KMS-11 (cell line): Measurements from ENCODE around the gene LINC00632.

ENCODE experiments used
- H2AFZ ChIP-seq: fragments of 200-600 bp; sonication (generic); 2 replicates; pipeline ENCODE4 v1.6.1; 2016; ENCODE audit warnings: antibody characterized with exemption, mixed run types, low read depth
- H3K27ac ChIP-seq: fragments of 200-600 bp; sonication (generic); 2 replicates; pipeline ENCODE4 v1.6.1; 2016; ENCODE audit warnings: mild to moderate bottlenecking, mixed run types
- H3K27me3 ChIP-seq: fragments of 200-600 bp; sonication (generic); 2 replicates; pipeline ENCODE4 v1.6.1; 2017; ENCODE audit warnings: mild to moderate bottlenecking, low read depth, mixed run types, moderate library complexity; ENCODE audit not compliant: insufficient read depth
- H3K36me3 ChIP-seq: fragments of 200-600 bp; sonication (generic); 2 replicates; pipeline ENCODE4 v1.6.1; 2017; ENCODE audit warnings: mild to moderate bottlenecking, mixed run types; ENCODE audit not compliant: insufficient read depth
- H3K4me1 ChIP-seq: fragments of 200-600 bp; sonication (generic); 2 replicates; pipeline ENCODE4 v1.6.1; 2016; ENCODE audit warnings: mild to moderate bottlenecking, low read depth, mixed run types; ENCODE audit not compliant: poor library complexity, severe bottlenecking
- H3K4me2 ChIP-seq: fragments of 200-600 bp; sonication (generic); 2 replicates; pipeline ENCODE4 v1.7.0; 2016; ENCODE audit warnings: mild to moderate bottlenecking, mixed run types
- H3K4me3 ChIP-seq: fragments of 200-600 bp; sonication (generic); IDR thresholded peaks from 2 replicates; pipeline ENCODE4 v1.6.1; 2017; ENCODE audit warnings: low read depth, low read length, mixed read lengths; ENCODE audit not compliant: insufficient read depth
- H3K79me2 ChIP-seq: fragments of 200-600 bp; sonication (generic); 2 replicates; pipeline ENCODE4 v1.6.1; 2016; ENCODE audit warnings: low read depth, mixed run types; ENCODE audit not compliant: insufficient read depth
- H3K9ac ChIP-seq: fragments of 200-600 bp; sonication (generic); 2 replicates; pipeline ENCODE4 v1.6.1; 2016; ENCODE audit warnings: mild to moderate bottlenecking, mixed run types
- H4K20me1 ChIP-seq: fragments of 200-600 bp; sonication (generic); 2 replicates; pipeline ENCODE4 v1.6.1; 2016; ENCODE audit warnings: mild to moderate bottlenecking, mixed run types; ENCODE audit not compliant: insufficient read depth
- TF ChIP-seq, protein P1 (sequence below): fragments of 200-600 bp; sonication (generic); conservative IDR thresholded peaks from 2 replicates; pipeline ENCODE4 v1.6.1; 2017; ENCODE audit warnings: low read depth, mild to moderate bottlenecking, antibody characterized with exemption, low read length, moderate library complexity, mixed read lengths

LINC00632 gene

DNA sequence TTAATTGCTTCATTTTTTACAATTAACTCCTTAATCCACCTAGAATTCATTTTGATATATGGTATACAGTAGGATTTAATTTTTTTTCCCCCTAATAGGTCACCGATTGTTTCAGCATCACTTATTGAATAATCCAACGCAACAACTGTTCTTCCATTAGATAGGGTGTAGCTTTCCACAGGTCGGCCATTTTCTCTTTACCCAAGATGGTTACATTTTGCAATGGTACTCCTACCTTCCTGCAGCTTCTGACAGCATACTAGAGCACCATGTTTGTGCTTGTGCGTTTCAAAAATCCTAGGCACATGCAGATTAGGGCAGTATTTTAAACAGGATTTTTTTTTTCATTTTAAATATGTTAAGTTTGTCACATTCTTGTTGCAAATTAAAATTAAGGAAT lies 2.3 kb downstream of the LINC00632 start:
- Histone ChIP-seq H4K20me1 (no peaks in the 10 kb centered on the region), H2AFZ (no peak overlapping the region), H3K4me2 (no peak overlapping the region; the same call in 1 of the 2 replicates), H3K4me3 (no peak overlapping the region), H3K27ac (peak overlapping the region; percentile 60; the same call in 1 of the 2 replicates), H3K9ac (no peak overlapping the region), H3K79me2 (no peaks in the 10 kb centered on the region), H3K36me3 (no peaks in the 10 kb centered on the region), H3K27me3 (no peaks in the 10 kb centered on the region), H3K4me1 (no peaks in the 10 kb centered on the region)
- TF ChIP-seq, protein P1, sequence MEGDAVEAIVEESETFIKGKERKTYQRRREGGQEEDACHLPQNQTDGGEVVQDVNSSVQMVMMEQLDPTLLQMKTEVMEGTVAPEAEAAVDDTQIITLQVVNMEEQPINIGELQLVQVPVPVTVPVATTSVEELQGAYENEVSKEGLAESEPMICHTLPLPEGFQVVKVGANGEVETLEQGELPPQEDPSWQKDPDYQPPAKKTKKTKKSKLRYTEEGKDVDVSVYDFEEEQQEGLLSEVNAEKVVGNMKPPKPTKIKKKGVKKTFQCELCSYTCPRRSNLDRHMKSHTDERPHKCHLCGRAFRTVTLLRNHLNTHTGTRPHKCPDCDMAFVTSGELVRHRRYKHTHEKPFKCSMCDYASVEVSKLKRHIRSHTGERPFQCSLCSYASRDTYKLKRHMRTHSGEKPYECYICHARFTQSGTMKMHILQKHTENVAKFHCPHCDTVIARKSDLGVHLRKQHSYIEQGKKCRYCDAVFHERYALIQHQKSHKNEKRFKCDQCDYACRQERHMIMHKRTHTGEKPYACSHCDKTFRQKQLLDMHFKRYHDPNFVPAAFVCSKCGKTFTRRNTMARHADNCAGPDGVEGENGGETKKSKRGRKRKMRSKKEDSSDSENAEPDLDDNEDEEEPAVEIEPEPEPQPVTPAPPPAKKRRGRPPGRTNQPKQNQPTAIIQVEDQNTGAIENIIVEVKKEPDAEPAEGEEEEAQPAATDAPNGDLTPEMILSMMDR: no peak

DNA sequence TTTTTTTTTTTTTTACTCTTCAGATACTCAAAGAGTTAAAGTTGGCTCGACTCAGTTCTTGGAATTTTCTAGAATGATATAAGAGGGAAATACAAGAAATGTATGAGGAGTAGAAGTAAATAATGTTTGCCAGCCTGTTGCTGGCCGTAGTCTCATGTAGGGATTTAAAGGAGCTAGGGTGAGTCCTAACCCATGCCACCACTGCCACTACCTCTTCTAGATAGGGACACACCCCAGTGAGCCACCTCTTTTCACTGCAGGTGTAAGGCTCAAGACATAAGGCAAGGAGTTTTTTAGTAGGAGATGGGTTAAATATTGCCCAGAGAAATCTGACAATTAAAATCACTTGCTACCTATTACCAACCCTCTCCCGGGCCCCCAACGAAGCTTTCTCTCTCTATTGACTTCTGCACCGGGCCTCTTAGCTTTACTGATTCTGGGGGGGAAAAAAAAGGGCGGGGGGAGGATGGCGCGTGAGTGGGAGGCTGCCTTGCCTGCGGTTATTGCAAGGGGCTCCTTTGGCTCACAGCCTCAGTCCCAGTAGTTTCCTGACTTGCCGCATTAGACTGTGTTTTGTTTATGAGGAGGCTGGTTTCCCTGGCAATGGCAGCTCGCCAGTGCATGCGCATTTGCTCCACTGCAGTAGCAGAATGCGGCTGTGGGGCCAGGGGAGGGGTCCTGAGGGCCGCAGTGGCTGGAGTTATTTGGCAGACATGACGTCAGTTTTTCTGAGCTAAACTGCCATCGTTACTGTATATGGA lies 3.0 kb downstream of the LINC00632 start:
- Histone ChIP-seq H2AFZ (peak overlapping the region; percentile 41; the same call in 1 of the 2 replicates), H3K27ac (peak overlapping the region; percentile 60), H3K4me3 (no peak overlapping the region), H3K79me2 (no peaks in the 10 kb centered on the region), H3K4me2 (peak overlapping the region; percentile 36; the same call in 1 of the 2 replicates), H3K4me1 (no peaks in the 10 kb centered on the region), H3K36me3 (no peaks in the 10 kb centered on the region), H3K9ac (peak overlapping the region; percentile 42; the same call in 1 of the 2 replicates), H4K20me1 (no peaks in the 10 kb centered on the region), H3K27me3 (no peaks in the 10 kb centered on the region)
- TF ChIP-seq, protein P1: no peak

DNA sequence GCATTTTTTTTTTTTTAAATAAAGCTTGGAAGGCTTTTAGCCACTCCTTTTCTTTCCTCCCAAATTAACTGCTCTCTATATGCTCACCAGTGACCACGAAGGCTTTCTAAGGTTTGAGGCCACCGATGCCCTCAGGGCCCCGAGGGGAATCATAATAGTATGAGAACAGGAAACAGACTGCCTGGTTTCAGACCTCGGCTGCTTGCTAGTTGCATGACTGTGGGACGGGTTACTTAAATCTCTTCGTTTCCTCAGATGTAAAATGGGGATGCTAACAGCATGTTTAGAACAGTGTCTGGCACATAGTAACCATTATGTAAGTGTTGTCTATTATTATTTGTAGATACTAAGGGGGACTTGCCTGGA lies 3.6 kb downstream of the LINC00632 start:
- Histone ChIP-seq H3K27me3 (no peaks in the 10 kb centered on the region), H4K20me1 (no peaks in the 10 kb centered on the region), H3K4me3 (no peak overlapping the region), H3K36me3 (no peaks in the 10 kb centered on the region), H2AFZ (peak overlapping the region; percentile 41; the same call in 1 of the 2 replicates), H3K4me1 (no peaks in the 10 kb centered on the region), H3K9ac (peak overlapping the region; percentile 42; the same call in 1 of the 2 replicates), H3K79me2 (no peaks in the 10 kb centered on the region), H3K4me2 (peak overlapping the region; percentile 36; the same call in 1 of the 2 replicates), H3K27ac (peak overlapping the region; percentile 60)
- TF ChIP-seq, protein P1: no peak

DNA sequence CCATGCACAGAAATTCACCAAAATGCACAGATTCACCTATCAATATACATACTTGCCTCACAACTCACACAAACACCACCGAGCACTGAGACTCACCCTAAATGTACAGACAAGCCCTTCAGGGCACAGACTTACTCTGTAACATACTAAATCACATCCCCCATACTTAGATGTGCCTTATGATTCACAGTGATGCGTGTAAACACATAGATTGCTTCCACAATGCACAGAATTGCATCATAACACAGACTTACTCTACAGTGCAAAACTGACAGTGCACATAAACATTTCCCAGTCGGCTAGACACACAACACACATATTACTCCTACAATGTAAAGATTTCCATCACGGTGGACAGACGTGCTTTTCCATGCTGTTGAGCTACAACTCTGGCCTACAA lies 6.2 kb downstream of the LINC00632 start:
- Histone ChIP-seq H3K9ac (no peak overlapping the region), H3K27ac (no peak overlapping the region), H3K4me3 (no peak overlapping the region), H3K4me1 (no peaks in the 10 kb centered on the region), H3K4me2 (no peak overlapping the region), H3K36me3 (no peaks in the 10 kb centered on the region), H3K27me3 (no peaks in the 10 kb centered on the region), H3K79me2 (no peaks in the 10 kb centered on the region), H4K20me1 (no peaks in the 10 kb centered on the region), H2AFZ (no peak overlapping the region)
- TF ChIP-seq, protein P1: no peak
